ENCODE data around the gene DCST2. TPM values are rescaled to one million over a fixed set of nuclear protein-coding genes. Genes with fewer than 3 reads are reported as not detected.
A peak's percentile ranks its signal among the peaks of the same experiment; 100 is the strongest.

The DCST2 gene
- total RNA-seq (ENCODE audit: insufficient read depth, low replicate concordance), result not detected

DNA sequence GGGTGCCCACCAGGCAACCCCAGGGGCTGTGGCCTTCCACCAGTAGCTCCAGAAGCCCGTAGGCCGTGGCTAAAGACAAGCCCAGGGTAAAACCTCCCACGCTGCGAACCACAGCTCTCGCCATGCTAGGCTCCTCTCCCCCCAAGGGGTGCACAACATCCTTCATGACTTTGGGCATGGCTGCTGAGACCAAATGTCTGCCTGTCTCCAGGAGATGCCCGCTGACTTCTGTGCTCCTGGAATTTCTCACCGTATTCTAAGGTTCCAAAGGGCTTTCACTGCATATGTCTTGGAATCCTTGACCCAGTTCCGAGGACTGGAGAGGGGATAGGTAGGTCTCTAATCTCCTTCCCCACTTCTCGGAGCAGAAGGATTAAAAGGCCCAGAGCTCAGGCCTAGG, at the start of gene DCST2, which contains the start of gene DCST1:
TSS of gene DCST2 (minus strand) at position 258 of the 400 bp plus-strand sequence. CDS start at position 178, 80 bp downstream.
TSS of gene DCST1 (plus strand) at position 301 of the 400 bp plus-strand sequence. CDS start 213 bp downstream, outside the sequence.
- DNase-seq (ENCODE audit: low spot score), result no peak

DNA sequence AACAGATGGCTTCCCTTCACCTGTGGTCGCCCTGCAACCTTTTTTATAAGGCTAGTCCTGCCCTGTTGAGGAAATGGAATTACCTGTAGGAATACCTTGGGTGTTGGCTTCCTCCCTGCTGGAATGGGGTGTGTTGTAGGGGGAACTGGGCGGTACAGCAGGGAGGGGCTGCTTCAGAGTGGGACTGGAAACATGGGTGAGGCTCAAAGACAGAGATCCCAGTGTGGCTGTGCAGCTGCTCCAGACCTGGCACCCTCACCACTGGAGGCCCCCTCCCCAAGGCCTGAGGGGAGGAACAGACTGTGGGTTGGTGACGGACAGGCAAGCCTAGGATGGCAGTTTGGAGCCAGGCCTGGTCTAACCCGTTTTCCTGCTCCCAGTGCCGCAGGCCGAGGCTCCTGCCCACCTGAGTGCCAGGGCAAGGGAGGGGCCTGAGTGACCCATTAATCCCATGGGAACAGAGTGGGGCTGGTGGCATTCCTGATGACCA, 49.5 kb upstream of the DCST2 start:
- DNase-seq (ENCODE audit: low spot score), result no peak

DNA sequence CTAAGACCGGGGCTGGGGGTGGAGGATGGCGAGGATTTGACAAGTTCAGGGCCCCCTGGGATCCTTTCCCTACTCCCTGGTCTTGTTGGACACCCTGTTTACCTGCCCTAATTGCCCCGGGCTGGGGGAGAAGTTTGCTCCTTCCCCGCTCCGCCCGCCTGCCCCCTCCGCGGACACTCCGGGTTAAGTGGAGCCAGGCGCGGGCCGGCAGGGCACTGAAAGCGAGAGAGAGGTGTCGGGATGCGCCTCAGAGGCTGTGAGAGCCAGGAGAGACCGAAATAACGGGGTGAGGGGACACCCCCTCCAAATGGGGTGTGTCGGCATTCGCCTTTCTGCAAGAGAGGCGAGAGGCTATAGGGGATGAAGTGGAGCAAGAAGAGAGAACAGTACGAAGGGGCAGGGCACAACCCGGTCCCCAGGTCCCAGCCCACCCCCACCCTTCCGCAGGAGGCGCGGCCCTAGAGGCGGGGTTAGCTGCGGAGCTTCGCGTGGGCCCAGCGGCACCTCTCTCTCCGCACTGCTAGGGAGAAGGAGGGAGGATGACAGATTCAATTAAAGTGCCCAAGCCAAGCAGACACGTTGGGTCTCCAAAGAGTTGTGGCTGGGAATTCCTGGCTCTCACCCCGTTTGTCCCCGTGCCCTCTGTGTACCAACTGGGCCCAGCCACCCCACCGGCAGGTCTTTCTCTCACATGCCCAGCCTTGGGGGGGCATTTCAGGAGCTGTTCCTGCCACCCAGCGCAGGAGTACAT, 48.9 kb upstream of the DCST2 start:
- DNase-seq (ENCODE audit: low spot score), result no peak

DNA sequence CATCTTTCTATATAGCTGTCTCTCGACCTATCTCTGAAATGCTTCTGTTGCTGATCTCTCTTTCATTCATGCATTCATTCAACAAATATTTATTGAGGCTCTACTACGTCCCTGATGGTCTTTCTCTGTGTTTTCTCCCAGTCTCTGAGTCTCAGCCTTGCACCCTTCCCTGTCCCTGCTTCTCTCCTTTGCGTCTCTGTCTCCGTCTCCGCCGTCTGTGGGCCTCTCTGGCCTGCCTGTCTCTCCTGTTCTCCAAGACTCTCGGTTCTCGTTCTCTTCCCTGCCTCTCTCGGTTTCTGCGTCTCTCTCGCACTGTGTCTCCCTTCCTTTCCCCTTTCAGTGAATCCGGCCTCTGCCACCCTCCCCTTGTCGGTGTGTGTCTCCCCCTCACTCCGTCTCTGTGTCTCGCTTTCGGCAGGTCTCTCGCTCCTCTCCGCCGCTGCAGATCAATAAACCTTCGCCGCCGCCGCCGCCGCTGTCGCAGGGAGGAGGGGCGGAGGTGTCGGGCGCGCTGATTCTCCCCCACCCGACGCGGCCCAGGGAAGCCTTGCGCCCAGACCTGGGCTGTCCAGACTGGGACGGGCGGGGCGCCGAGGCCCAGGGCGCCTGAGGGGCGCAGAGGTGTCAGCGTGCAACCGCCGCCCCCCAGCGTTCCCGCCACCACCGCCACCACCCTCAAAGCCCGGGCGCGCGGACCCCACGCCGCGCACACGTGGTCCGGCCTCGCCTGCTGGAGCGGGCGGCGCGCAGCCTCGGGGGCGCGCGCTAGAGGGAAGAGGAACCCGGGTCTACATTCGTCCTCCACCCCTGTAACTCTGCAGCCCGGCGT, 48.1 kb upstream of the DCST2 start:
- no peak for DNase-seq (ENCODE audit: low spot score)

DNA sequence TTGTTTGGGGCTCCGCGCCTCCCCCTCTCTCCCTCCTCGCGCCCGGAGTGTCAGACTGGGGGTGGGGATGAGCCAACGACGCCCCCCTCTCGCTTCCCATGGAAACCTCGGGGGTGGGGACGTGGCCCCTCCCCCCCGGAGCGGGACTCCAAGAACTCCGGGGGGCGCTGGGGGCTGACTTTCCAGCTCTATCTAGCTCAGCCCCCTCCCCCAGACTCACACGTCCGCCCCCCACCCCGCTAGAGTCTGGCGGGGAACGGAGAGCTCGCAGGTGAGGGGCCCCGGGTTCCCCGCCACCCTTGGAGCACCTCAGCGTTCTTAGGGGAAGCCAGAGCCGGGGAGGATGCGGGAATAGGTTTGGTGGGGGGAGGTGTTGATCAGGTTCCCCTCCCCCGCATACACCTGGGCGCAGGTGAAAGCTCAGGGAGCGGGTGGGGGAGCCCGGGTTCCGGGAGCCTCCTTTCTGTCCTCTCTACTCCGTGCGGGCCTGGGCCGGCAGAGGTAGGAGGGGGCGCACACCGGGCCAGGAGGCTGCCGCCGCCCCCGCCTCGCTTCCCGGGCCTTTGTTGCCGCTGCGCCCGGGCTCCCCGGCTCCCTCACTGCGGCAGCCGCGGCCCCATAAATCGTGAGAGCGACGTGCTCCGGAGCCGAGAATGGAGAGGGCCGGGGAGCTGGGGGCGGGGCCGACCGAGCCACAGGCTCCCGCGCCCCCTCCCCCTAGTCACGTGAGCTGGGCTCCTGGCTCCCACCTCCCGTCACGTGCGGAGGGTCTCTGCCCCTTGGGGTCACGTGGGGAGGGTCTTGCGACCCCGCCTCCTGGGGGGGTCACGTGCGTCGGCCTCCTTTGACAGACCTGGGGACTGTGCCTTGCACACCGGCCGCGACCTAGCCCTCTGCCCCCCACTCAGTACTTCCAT, 47.0 kb upstream of the DCST2 start:
- DNase-seq (ENCODE audit: low spot score), result no peak

DNA sequence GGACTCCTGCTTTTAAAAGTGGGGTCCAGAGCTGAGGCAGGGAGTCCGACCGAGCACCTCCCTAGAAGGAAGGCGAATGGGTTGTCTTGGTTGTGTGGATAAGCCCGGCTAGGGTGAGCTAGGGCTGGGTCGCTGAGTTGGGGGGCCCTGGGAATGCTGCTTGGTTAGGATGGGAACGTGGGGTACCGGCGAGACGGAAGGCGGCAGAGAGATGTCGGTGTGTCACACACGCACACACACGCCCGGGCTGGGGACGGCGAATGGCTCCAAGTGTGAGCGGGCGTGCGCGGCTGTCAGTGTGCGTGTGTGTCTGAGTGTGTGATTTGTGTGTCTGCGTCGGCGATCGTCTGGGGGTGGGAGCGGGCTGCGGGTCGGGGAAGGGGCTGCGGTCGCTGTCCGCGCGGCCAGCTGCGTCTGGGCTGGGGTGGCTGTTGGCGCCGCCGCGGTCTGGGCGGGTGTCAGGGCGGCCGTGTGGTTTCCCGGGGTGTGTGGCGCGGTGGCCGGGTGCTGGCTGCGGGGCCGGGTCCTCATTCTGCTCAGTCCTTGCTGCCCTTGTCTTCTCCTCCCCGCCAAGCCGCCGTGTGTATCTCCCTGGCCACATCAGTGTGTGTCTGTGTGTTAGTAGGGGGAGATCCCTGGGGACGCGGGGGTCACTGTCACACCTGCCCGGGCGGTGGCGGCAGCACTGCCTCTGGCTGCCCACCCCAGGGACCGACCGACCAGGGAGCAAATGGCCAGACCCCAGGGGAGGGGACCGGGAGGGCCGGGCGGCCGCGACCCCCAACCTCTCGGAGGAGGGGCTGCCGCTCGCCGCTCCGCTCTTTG, 46.1 kb upstream of the DCST2 start:
- DNase-seq (ENCODE audit: low spot score), result no peak

DNA sequence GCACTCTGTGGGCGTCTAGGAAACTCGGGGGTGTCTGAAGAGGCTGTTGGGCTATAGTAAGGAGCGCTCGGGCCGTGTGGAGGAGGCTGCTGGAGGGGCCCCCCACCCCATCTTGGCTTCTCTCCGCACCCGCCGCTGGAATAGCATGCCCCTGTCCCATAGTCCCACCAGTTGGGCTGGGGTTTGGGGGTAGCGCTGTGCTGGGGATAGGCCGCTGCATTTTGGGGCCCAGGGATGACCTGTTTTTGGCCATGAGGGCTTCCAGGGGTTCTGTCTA, 45.6 kb upstream of the DCST2 start:
- no peak for DNase-seq (ENCODE audit: low spot score)

DNA sequence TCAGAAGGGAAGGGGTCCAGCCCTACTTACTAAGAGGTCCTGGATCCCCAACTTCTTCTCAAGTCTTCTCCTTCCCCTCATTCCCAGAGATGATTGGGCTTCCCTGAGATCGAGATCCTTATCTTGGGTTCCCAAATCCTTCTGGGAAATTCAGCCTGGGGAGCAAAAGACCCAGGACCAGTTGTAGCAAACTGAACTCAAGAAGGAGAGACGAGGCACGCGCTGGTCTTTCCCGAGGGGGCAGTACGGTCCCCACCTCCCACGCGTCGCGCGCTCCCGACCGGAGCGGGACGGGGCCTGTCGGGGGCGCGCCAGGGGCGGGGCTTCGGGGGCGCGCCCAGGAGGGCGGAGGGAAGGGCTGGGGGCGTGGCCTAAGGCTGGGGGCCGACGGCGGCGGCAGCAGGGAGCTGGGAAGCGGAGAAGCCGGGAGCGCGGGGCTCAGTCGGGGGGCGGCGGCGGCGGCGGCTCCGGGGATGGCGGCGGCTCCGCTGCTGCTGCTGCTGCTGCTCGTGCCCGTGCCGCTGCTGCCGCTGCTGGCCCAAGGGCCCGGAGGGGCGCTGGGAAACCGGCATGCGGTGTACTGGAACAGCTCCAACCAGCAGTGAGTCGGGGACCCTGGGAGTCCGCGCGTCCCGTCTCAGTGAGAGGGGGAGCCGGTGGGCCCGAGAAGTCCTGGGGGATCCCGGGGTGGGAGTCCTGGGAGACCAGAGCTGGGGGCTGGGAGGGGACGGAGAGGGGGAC, 45.1 kb upstream of the DCST2 start, which contains the start of gene EFNA3:
TSS of gene EFNA3 (plus strand) at position 369 of the 741 bp plus-strand sequence. CDS start at position 474, 105 bp downstream.
- peak; percentile 60 for DNase-seq (ENCODE audit: low spot score)

DNA sequence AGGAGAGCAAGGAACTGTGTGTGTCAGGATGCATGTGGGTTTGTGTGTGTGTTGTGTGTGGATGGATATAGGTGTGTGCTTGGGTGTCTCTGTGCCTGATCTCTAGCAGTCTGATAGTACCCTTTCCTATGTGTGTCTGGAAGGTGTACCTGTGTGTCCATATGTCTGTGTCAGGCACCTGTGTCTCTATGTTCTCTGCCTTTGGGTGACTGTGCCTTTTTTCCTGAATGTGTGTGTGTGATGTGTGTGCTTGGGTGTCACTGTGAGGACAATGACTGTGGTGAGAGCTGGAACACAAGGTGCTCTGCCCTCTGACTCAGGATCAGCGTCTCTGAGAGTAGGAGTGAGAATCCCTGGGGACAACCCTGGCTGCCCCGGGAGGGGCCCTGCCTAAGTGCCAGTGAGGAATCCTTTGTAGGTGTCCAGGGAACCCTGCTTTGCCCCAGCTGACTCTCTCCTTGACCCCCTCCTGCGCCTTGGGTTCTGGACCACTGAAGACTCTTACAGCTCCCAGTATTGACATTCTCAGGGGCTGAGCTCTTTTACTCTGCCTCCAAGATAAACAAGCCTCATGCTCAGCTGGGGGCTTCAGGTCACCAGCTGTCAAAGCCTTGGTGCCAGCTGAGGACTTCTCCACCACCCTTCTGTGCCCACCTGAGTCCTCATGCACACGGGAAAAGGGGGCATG, 44.3 kb upstream of the DCST2 start:
- no peak for DNase-seq (ENCODE audit: low spot score)

DNA sequence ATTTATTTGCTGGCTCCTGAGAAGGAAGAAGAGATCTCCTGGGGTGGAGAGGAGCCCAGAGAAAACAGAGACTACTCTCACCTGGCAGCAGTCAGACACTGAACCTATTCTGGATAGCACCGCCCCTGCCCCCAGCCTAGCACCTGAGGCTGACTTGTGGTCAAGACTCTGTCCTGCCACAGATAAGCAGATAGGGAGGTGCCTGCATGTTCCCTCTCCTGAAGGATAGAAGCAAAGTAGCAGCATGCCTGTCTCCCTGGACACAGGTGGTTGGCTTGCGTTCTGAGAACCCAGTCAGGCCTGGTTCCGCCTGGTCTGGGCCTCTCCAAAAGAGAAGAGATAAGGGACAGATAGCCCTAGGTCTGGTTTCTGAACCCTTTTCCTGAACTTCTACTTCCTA, 43.8 kb upstream of the DCST2 start:
- no peak for DNase-seq (ENCODE audit: low spot score)

DNA sequence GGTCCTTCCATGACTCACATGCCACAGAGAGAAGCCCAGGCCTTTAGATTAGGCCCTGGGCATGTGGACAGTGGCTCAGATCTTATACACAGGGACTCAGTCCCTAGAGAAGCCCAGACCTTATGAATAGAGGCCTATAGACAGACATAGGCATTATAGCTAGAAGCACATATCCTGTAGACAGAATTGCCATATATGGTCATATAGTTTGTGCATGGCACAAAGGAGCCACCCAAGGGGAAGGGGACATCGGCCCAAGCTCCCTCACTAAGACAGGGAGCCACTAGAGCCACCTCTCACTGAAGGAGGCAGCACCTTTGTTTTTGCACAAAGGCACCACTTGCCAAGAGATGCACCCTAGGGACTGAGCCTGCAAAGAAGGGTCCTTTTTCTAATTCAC, 42.8 kb upstream of the DCST2 start:
- no peak for DNase-seq (ENCODE audit: low spot score)

DNA sequence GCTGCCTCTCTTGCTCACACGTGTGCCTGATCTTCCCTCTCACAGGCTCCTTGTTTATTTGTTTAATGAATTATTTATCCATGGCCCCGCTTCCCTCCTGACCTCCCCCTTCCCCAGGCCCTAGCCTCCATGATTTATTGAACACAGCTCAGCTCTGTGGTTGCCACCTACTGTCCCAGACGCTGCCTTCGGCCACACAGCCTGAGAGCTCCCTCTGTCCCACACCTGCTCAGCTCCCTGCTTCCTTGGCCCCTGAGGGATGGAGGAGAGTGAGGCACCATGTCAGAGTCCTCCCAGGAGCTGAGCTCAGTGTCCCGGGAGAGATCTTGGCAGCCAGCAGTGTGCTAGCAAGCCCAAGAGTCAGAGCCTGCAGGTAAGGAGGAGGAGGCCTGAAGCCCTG, 42.0 kb upstream of the DCST2 start:
- DNase-seq (ENCODE audit: low spot score), result no peak

DNA sequence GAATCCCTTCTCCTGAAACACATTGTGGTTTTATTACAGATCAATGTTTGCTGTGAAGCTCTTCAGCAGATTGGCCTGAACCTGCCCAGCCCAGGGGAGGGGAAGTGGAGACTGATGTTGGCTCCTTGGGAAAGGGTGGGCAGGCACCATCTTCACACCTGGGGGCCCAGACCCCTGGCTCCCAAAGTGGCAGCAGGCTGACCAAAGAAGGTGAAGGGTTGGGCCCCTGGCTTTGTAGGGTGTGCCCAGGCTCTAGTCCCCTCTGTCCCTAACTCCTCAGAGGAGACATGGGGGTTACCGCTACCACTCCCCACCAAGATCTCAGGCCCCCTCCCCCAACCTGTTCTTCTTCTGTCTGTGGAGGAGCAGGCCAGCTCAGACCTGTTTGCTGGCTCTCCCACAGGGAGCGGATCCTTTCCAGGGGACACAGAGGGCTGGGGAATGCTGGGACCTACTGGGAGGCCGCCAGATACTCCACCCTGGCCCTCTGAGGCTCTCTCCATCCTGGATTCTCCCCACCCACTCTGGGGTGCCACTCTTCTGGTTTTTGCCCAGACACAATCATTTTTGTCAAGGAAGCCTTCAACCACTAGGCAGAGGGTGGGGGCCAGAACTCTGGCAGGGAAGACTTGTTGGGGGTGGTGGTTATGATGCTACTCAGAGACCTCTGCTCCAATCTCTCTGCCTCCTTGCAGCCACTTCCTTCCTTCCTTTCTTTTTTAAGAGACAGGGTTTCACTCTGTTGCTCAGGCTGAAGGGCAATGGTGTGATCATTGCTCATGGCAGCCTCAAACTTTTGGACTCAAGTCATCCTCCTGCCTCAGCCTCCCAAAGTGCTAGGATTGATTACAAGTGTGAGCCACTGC, 40.0 kb upstream of the DCST2 start:
- DNase-seq (ENCODE audit: low spot score), result no peak

DNA sequence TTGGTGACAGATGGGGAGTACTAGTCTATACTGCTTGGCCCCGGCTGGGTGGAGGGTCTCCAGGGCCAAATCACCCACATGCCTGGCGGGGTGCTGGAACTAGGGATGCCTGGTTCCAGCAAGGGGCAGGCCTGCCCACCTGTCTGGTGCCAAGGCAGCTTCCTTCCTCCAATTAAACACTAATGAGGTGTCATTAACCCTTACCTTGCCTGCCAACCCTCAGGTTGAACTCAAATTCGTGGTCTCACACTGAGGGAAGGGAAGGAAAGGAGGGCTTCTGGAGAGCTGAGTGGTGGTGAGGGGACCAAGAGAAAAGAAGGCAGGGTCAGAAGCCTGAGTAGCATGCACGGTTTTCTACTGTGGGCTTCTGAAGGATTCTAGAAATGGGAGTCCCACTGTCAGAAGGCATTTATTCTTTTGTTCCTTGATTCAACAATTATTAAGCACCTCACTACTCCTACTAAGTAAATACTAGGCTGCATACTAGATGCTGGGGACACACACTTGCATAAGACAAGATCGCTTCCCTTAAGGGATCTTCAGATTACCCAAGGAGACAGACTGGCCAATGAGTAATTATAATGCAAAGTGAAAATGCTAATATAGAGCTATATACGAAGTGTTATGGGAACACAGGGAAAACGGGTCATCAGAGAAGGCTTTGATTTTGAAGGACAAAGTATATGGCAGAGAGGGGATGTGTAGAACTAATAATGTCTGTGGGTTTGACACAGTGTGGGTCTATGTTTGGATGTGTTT, 39.1 kb upstream of the DCST2 start:
- no peak for DNase-seq (ENCODE audit: low spot score)

DNA sequence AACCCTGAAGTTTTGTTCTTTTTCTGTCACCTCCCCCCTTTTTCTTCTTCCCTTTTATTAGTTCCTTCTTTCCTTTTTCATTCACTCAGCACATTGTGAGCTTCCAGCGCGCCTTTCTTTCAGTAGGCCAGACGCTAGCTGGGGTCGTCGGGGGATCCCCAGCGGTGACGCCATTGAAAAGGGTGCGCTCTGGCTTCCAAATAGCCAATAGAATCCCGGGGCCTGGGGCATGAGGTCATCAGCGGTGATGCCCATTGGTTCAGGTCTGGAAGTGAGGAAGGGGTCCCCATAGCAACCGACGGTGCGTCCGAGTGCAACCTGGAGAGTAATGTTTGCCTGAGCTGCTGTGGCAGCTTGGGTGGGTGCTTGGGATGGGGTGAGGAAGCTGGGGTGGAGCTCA, 38.1 kb upstream of the DCST2 start:
- DNase-seq (ENCODE audit: low spot score), result no peak

DNA sequence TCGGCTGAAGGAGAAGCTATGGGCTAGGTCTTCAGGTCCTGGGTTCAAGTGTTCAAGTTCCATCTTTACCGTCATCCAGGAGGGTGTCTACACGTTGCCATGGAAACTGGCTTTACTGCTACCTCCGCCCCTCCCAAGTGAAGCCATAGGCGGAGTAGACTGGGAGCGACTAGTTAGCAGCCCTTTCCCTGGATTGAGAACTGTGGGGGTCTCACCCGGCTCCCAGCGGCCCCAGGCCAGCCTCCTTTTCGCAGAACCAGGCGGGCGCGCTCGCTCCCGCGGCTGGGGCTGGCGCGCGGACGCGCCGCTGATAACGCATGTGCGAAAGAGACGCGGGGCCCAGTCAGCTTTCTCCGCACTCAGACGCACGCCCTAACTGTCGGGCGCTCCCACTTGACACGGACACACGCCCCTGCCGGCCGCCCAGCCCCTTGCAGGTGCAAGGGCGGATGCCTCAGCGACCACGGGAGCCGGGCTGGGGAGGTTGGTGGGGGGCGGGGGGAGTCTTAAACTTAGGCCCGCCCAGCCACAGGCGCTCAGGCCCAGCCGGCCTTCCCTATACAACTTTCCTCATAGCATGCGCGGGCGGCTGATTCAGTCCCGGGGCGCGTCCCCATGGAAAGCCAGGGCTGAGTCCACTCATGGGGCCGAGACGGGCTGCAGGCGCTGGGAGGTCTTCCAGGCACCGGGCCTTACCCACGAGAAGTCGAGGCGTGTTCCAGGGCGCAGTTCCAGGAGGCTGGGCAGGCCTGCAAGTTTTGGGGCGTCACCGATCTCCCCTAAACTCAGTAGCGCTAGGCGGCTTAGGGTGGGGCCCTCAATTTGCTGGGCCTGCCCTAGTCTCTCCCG, 37.4 kb upstream of the DCST2 start:
- DNase-seq (ENCODE audit: low spot score), result peak; percentile 82

DNA sequence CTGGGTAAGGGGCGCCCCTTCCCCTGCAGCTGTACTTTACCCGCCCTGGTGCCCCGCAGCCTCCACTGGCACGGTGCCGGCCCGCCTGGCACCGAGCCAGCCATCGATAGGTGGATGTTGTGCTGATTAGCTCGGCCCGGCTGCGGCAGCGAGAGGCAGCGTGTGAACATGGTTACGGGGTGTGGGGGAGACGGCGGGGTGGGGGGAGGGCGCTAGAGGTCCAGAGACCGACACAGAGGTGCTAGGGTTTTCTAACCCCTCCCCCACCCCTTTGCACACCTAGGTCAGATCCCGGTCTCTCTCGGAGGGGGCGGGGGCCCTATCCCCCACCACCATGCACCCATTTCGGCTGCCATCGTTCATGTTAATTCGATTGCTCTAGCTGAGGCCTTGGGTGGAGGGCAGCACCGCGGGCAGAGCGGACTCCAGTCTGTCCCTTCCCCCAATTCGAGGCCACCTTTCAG, 36.6 kb upstream of the DCST2 start:
- no peak for DNase-seq (ENCODE audit: low spot score)

All from umbilical cord (tissue), 2 donors.